GM18511 (cell line): ENCODE results near the gene C5orf58.
A peak's percentile ranks its signal among the peaks of the same experiment; 100 is the strongest.
"Not testable (repeated sequence)": the region's sequence is repeated elsewhere in the genome, so short reads cannot be mapped to it uniquely, and the experiment has no call there.

Experiments
- ATAC-seq: cut with Tn5 transposase; IDR thresholded peaks from one replicate; pipeline ENCODE4 v1.9.1; 2021; ENCODE audit warnings: mild to moderate bottlenecking, moderate library complexity; ENCODE audit not compliant: unreplicated experiment

Gene C5orf58

GRCh38 chr5:170223360-170223759, 9.4 kb upstream of the C5orf58 start:
- no peak for ATAC-seq

- ATAC-seq = no peak
These were observed 8.9 kb upstream of the C5orf58 start for GRCh38 chr5:170223906-170224305.

- ATAC-seq = peak; percentile 55
These were observed 7.3 kb upstream of the C5orf58 start for GRCh38 chr5:170225326-170226128.

GRCh38 chr5:170226129-170226615, 6.6 kb upstream of the C5orf58 start:
- ATAC-seq = no peak

- no peak for ATAC-seq
These were observed 6.1 kb upstream of the C5orf58 start for GRCh38 chr5:170226661-170227060.

GRCh38 chr5:170228762-170229435, 3.9 kb upstream of the C5orf58 start:
- ATAC-seq = no peak

- ATAC-seq = no peak
These were observed 640 bp downstream of the C5orf58 start for GRCh38 chr5:170233358-170233892.

GRCh38 chr5:170235876-170236864, 3.4 kb downstream of the C5orf58 start:
- ATAC-seq = no peak

GRCh38 chr5:170238456-170239196, 5.8 kb downstream of the C5orf58 start:
- ATAC-seq = no peak

- ATAC-seq = not testable (repeated sequence)
These were observed 12.7 kb downstream of the C5orf58 start for GRCh38 chr5:170245436-170245835.

GRCh38 chr5:170246126-170246870, 13.5 kb downstream of the C5orf58 start:
- no peak for ATAC-seq

- no peak for ATAC-seq
These were observed 14.6 kb downstream of the C5orf58 start for GRCh38 chr5:170247363-170247762.

- no peak for ATAC-seq
These were observed 15.6 kb downstream of the C5orf58 start for GRCh38 chr5:170248172-170248930.

- ATAC-seq = not testable (repeated sequence)
These were observed 16.1 kb downstream of the C5orf58 start for GRCh38 chr5:170248931-170249227.

GRCh38 chr5:170249355-170249754, 16.6 kb downstream of the C5orf58 start:
- no peak for ATAC-seq

- ATAC-seq = no peak
These were observed 18.1 kb downstream of the C5orf58 start for GRCh38 chr5:170250810-170251317.

- ATAC-seq = no peak
These were observed 18.7 kb downstream of the C5orf58 start for GRCh38 chr5:170251462-170251861.

GRCh38 chr5:170252109-170252508, 19.3 kb downstream of the C5orf58 start:
- ATAC-seq = no peak
